NCI-H146 (cell line): ENCODE measurements around the gene BRME1.

Experiments used
- DNase-seq: peaks from one replicate; lab custom pipeline; 2025; lab: John Stamatoyannopoulos, UW

Gene BRME1

GRCh38 chr19:13905634-13906520, at the start of gene BRME1, which contains the start of gene CC2D1A:
BRME1 (minus strand) TSS chr19:13906117; CDS start chr19:13904892, 1,225 bp downstream.
CC2D1A (plus strand) TSS chr19:13906201; CDS start chr19:13906442, 241 bp downstream.
- peak; percentile 95 for DNase-seq

GRCh38 chr19:13954185-13954584, 48.3 kb upstream of the BRME1 start:
- no peak for DNase-seq

DNA sequence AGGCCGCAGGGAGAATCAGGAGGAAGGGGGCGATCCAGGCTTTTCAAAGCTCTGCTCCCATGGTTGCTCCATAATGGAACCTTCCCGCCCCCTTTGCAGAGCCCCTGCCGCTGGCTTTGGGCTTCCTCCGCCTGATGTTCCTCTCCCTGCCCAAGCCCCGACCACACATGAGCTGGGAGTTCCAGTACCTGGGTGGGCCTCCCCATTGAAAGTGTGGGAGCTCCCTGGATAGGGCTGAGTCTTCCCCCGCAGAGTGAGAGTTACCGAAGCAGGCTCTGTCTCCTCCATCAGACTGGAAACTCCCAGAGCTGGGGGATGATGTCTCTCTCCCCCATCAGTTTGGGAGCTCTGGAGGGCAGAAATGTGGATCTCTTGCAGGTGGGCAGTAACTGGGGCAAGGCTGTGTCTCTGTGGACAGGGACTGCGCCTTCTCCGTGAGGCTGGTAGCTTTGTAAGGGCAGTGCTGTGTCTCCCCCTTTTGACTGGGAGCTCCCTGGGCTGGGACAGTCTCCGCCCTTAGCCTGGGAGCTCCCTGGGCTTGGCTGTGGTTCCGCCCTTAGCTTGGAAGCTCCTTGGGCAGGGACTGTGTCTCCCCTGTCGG, 47.1 kb upstream of the BRME1 start:
- no peak for DNase-seq

- peak; percentile 100 for DNase-seq
Observed at GRCh38 chr19:13952154-13952930, 46.4 kb upstream of the BRME1 start, which contains the start of gene DCAF15. DCAF15 (plus strand) TSS chr19:13952509; CDS start chr19:13952513, 4 bp downstream.

DNA sequence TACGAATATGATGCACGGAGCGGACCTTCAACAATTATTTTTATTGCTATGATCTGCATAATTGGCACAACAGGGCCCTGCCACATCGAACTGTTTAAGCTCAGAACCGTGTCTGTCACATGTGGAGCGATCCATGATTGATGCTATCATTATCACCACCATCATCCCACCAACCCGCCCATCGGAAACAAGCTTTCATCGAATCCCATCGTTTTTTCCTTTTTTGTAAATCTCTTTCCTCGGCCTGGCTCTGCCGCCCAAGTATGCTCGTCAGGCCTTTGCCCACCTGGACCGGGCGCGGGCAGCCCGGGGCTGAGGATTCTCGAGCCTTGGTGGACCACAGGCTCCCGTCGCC, 45.9 kb upstream of the BRME1 start:
- no peak for DNase-seq

DNA sequence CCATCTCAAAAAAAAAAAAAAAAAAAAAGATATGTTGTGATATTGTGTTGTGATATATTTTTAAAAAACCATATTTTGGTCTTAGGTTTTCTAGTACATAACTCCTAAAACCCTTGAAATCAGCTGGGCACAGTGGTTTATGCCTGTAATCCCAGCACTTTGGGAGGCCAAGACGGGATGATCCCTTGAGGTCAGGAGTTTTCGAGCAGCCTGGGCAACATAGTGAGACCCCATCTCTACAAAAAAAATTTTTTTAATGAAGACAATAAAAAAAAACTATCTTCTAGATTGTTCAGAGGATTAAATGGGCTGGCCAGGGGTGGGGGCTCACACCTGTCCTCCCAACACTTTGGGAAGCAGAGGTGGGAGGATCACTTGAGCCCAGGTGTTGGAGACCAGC, 45.1 kb upstream of the BRME1 start:
- no peak for DNase-seq

DNA sequence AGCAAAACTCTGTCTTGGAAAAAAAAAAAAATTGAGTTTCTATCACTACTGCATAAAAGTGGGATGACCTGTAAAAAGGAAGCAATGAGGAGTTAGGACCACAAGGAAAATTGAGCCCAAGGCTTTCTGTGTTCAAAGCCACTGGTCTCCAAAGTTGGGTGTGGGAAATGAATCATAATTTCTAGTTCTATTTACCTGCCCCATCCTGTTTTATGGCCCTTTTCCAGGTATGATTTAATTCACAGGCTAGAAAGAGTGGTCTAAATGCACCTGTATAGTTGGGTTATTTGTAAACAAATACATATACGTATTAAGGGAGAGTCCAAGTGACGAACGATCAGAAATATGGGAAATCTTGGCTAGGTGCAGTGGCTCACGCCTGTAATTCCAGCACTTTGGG, 40.5 kb upstream of the BRME1 start:
- no peak for DNase-seq

DNA sequence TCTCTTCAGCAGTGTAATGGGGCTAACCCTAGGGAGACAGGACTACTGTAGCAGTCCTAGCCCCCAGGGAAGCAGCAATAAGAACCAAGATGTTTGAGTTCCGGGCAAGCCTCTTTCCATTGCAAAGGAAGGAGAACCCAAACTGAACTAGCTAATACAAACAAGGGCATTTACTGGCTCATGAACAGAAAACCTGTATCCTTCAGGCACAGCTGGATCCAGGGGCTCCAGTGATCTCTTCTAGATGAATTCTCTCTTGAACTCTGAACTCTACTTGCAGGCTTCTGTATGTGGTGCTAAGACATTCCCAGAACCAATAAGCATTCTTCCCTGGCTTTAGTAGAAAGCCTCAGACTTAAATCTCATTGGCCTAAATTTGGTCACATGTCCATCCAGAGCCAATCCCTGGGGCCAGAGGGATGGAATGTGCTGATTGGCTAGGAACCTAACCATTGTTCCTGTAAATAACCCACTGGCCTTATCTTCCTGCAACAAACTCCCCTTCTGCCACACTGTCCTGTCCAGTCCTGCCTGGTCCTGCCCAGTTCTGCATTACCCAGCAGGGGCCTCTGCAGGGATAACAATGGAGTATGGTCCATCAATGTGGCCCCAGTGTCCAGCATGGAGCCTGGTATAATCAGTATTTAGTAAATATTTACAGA, 36.2 kb upstream of the BRME1 start:
- DNase-seq = peak; percentile 39

DNA sequence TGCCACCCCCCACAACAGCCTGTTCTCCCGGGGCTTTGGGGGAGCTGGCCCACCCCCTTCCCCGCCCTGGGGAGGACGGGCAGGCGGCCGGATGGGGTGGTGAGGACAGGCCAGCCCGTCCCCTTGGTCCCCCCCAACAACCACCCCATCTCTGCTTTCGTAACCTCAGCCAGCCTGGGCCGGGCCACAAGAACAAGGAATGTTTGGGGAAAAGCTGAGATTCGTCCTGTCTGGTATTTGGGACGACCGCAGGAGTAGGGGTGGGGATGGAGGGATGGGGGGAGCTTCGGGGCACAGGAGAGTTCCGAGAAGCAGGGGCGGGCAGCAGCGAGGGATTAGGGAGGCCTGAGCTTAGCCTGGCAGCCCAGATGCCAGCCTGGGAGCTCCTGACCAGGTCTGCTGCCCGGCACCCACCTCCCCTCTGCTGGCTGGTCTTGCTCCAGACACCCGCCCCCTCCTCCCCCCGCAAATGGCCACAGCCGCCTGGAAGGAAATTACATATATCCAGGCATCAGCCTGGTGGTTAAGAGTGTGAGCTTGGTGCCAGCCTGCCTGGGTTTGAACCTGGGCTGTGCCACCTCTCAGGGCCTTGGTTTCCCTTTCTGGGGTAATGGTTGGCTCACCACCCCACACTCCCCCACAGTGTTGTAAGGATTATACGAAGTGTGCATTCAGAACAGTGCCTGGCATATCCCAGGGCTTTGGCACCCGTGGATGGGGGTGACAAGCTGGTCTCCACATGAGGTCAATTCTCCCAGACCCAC, 32.6 kb upstream of the BRME1 start, which contains the start of gene PODNL1:
Gene PODNL1, minus strand, starts transcription at position 117 of the 764 bp plus-strand sequence. CDS start 236 bp downstream, outside the sequence.
- DNase-seq = no peak

- DNase-seq = no peak
Observed at GRCh38 chr19:13937479-13938300, 31.8 kb upstream of the BRME1 start.

GRCh38 chr19:13935765-13936510, 30.0 kb upstream of the BRME1 start:
- no peak for DNase-seq

DNA sequence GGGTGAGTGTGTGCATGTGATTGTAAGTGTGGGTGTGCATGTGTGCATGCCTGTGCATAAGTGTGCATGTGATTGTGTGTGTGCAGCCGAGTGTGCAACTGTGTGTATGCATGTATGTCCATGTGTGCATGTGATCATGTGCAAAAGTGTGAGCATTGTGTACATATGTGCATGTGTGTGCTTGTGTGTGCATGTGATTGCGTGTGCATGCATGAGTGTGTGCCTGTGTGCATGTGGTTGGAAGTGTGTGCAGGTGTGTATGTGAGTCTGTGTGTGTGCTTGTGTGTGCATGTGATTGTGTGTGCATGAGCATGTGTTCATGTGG, 28.8 kb upstream of the BRME1 start:
- DNase-seq = no peak

DNA sequence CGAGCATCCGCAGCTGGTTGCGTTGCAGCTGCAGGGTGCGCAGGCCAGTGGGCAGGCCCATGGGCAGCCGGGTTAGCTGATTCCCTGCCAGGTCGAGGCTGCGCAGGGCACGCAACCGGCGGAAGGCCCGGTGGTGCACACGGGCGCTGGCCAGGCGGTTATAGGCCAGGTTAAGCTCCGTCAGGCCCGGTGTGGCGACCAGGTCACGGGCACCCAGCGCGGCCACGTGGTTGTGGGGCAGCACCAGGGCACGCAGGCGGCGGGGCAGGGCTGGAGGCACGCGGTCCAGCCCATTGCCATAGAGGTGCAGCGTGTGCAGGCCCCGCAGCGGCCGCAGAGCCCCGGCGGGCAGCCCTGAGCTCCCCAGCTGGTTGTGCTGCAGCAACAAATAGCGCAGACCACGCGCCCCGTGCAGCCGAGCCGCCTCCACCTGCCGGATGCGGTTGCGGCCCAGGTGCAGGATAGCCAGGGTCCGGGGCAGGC, 27.0 kb upstream of the BRME1 start:
- peak; percentile 66 for DNase-seq

DNA sequence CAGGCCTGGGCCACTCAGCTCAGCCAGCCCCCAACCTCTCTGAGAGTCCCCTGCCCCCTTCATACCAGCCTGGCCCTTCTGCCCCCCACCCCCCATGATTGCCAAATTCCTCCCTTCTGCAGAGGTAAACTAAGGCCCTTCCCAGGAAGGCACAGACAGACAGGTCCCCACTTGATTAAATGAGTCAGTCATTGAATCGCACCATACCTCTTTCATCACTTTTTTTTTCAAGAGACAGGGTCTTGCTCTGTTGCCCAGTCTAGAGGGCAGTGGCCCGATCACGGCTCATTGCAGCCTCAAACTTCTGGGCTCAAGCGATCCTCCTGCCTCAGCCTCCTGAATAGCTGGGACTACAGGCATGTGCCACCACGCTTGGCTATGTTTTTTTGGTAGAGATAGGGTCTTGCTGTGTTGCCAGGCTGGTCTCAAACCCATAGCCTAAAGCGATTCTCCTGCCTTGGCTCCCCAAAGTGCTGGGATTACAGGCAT, 26.3 kb upstream of the BRME1 start:
- DNase-seq = no peak

GRCh38 chr19:13931391-13932148, 25.7 kb upstream of the BRME1 start:
- DNase-seq = no peak

- no peak for DNase-seq
Observed at GRCh38 chr19:13930402-13930801, 24.5 kb upstream of the BRME1 start.

DNA sequence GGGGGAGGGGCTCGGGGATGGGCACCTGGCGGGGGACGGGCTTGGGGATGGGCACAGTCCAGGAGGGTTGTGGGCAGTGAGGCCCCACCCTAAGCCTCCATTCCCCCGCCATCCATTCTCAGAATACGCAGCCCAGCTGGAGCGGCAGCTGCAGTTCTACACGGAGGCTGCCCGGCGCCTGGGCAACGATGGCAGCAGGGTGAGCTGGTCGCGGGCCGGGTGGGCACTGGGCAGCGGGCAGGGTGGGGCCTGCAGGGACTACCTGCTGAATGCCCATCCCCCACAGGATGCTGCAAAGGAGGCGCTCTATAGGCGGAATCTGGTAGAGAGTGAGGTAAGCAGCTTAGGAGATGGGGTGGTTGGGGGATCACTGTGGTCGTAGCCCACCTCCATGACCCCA, 24.0 kb upstream of the BRME1 start:
- no peak for DNase-seq

DNA sequence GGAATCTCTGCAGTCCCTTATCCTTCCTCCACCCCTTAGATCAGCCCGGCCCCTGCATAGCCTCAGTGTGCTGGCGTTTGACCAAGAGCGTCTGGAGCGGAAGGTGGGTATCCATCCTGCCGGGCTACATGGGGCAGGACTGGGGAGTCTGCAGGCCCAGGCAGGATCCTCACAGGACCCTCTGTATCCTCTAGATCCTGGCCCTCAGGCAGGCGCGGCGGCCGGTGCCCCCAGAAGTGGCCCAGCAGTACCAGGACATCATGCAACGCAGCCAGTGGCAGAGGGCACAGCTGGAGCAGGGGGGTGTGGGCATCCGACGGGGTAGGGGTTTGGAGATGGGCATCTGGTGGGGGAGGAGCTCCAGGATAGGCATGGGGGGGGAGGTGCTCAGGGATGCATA, 23.4 kb upstream of the BRME1 start:
- no peak for DNase-seq

DNA sequence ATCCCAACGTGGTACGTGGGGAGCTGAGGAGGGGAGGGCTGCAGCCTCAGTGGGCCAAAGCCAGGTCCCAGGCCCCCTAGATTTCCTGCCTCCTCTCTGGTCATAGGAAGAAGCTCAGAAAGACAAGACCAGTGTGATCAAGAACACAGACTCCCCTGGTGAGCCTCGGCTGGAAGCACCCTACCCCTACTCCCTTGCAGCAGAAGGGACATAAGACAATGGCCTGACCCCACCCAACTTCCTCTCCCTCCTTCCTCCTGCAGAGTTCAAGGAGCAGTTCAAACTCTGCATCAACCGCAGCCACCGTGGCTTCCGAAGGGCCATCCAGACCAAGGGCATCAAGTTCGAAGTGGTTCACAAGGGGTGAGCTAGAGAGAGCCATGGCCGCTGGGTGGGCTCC, 20.8 kb upstream of the BRME1 start:
- no peak for DNase-seq
